Posterior cingulate gyrus (tissue), 11 donors: ENCODE data around the gene UBIAD1.
"Not testable (repeated sequence)": the region's sequence is repeated elsewhere in the genome, so short reads cannot be mapped to it uniquely, and the experiment has no call there.

Experiments used
- DNase-seq, 10 donors: peaks; one replicate each; pipeline versions ENCODE4 v3.0.0 to v3.0.0-alpha.2; 2020 to 2021; ENCODE audit warnings: mixed read lengths in 3 of 10
- intact Hi-C: fragments of 100-400 bp; cut with DNase I; formaldehyde crosslinking; loops from one replicate; pipeline ENCODE4 v1.15.1; 2023

The UBIAD1 gene

DNA sequence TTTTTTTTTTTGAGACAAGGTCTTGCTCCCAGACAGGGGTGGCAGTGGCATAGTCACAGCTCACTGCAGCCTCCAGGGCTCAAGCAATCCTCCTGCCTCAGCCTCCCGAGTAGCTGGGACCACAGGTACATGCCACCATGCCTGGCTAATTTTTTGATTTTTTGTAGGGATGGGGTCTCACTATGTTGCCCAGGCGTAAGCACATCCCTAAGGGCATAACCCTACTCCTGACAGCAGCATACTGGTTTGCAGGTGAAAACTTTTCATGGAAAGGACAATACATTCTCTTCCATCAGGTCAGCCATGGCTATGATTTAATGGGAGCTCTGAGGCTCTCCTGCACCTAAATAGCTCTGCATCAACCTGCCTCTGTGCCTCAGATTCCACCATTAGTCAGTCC, 29.4 kb downstream of the UBIAD1 start:
- intact Hi-C loops: no loop called here
- DNase-seq: no peak

DNA sequence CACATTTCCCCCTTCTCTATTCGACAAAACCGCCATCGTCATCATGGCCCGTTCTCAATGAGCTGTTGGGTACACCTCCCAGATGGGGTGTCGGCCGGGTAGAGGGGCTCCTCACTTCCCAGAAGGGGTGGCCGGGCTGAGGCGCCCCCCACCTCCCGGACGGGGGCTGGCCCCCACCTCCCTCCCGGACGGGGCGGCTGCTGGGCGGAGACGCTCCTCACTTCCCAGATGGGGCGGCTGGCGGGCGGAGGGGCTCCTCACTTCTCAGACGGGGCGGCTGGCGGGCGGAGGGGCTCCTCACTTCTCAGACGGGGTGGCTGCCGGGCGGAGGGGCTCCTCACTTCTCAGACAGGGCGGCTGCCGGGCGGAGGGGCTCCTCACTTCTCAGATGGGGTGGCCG, 32.5 kb downstream of the UBIAD1 start:
- peak in 1 of 10 donors; percentile 40 for DNase-seq
- intact Hi-C loops: not testable (repeated sequence)

DNA sequence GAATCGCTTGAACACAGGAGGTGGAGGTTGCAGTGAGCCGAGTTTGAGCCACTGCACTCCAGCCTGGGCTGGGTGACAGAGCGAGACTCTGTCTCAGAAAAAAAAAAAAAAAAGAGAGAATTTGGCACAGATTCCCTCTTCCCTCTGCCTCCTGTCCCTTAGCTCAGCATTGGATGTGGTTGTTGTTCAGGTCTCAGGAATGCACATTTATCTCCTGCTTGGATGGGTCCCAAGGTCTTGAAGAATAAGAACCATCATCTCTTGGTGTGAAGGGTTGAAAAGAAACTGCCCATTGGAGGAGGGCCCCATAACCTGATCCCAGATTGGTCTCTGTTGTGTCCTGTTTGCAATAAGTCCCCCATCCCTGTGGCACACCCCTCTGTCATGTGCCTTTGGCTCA, 34.9 kb downstream of the UBIAD1 start:
- intact Hi-C loops: no loop called here
- DNase-seq: no peak

GRCh38 chr1:11308699-11309224, 35.8 kb downstream of the UBIAD1 start:
- intact Hi-C loops: no loop called here
- peak in 1 of 10 donors; percentile 50 for DNase-seq

DNA sequence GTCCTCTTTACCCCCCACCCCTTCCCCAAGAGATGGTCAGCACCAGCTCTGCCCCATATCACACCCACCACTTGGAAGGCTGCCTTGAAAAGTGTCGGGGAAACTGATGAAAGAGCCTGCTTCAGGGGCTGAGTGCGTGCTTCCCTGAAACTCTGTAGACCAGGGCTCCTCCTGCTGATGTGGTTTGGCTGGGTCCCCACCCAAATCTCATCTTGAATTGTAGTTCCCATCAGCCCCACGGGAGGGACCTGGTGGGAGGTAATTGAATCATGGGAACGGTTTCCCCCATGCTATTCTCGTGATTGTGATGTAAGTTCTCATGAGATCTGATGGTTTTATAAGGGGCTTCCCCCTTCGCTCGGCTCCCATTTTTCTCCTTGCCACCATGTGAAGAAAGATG, 36.4 kb downstream of the UBIAD1 start:
- intact Hi-C loops: no loop called here
- no peak for DNase-seq

DNA sequence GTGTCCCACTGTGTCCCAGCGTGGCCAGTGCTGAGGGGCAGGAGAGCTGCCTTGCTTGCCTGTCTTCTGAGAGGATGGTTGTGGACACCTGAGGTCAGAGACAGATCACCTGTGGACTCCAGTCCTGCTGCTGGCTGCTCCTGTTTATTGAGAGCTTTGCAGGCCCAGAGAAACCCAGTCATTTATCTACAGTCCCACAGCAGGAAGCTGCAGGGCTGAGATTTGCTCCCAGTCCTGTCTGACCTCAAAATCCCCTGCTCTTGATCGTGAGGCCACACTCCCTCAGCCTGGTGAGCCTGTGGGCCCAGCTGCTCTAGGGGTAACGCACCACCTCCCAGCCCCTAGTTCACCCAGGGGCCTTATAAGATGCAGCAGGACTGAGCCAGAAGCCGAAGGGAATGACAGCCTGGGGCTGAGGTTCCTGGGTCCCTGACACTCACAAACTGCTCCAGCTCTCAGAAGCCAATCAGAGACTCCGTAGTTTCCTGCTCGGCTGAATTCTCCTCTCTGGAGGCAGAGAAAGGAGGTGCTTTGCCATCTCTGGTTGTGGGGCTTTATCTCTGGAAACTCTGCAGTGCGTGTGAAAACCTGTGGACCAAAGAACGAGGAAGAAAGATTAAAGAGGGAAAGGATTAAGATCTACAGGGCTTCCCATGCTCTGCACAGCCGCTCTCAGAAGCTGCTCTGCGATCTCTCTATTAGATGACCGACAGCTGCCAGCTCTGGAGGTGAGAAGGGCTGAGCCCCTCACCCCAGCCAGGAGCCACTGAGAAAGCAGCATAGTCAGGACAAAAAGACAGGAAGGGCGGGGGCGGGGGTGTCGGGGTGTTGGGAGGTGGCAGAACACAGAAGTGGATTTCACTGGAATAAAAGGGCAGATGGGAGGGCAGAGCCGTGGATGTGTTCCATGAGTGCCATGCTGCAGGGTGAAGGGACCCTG, 39.1 kb downstream of the UBIAD1 start:
- DNase-seq: peak in 1 of 10 donors; percentile 75
- intact Hi-C loops: no loop called here

DNA sequence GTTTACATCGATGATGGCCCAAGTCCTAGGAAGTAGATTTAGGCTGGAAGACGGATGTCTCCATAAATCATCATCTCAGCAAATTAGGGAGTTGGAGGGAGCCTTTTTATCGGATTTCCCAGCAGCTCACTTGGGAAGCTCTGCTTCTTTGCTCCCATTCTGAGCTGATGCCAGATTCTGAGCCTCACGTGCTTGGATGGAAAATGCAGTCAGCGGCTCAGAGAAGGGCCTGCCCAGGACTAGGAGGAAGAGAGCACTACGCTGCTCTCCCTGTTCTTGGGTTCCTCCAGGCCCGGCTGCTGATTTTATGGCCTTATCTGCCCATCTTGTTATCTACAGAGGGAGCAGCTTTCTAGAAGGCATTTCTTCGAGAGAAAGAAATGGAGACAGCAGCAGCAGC, 42.0 kb downstream of the UBIAD1 start:
- intact Hi-C loops: no loop called here
- DNase-seq: peak in 3 of 10 donors; percentile 19 to 78 (median 19)

GRCh38 chr1:11316701-11317100, 43.7 kb downstream of the UBIAD1 start:
- peak in 1 of 10 donors; percentile 72 for DNase-seq
- intact Hi-C loops: no loop called here

DNA sequence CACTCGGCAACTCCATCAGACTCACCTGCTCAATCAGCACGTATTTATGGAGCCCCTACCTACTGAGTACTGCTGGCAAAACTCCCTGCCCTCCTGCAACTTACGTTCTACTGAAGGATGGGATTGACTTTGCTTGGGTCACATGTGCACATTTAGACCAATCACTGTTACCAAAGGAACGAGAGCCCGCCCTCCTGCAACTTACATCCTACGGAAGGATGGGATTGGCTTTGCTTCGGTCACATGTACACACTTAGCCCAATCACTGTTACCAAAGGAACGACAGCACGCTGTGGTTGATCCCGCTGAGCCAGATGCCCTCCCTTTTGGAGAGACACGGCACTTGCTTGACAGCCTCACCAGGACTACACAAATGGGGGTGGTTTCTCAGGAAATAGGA, 46.0 kb downstream of the UBIAD1 start:
- intact Hi-C loops: no loop called here
- peak in 1 of 10 donors; percentile 46 for DNase-seq

DNA sequence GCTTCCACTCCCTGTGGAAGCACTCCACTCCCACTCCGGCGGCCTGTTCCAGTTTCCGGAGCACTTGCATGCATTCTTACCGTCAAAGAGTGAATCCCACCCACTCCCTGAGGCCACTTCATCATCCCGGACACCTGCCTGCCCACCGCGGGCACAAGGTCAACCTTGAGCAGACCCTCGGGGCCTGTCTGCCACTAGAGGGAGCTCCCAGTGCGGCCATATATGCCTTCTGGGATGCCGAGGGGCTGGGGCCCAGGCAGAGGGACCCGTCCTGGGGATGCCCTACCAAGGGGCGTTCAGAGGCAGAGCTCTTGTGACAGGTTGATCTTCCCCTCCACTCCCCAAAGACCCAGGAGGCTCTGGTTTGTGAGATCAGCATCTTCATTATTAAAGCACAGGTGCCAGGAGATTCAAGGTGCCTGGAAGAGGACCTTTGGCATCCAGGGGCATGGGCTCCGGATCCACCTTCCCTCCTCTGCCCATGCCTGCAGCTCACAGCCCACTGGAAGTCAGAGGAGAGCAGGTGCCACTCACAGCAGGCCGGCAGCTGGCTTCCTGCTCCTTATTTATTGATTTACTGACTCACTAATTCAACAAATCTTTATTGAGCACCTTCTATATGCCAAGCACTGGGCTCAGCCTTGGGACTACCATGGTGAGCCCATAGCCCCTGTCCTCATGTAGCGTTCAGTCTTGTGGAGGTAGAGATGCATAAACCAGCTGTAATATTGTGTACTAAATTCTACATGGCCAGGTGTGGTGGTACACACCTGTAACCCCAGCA, 47.3 kb downstream of the UBIAD1 start:
- DNase-seq: peak in 2 of 10 donors; percentile 26 to 89
- intact Hi-C loops: no loop called here

GRCh38 chr1:11321656-11322491, 48.9 kb downstream of the UBIAD1 start:
- intact Hi-C loops: no loop called here

DNA sequence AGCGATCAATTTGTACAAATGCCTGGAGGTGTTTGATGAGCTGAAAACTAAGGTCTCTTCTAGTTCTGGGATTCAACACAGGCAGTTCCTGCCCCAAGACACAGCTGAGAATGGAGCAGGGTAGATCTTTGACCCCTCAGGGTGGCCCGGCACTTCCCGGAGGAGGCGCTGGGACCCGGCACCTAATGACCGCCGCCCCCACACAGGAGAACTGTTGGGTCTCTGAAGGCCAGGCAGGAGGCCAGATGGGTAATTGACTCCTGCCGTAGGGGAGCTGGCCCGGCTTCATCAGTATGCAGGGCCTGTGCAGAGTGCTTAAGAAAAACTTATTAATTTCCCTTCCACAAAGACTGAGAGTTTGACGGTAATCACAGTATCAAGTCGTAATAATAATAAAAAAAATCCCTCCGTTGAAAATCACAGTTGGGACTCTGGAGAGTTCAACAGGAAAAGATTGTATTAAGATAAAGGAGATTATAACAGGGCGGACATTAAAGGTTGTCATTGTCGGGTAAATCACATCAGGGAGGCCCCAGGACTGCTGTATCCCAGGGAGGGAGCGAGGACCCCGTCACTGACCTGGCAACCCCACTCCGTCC, 51.7 kb downstream of the UBIAD1 start:
- intact Hi-C loops: no loop called here
- peak in 3 of 10 donors; percentile 26 to 77 (median 53) for DNase-seq

More at GRCh38 chr1:11321656-11322491, 48.9 kb downstream of the UBIAD1 start:
- DNase-seq: peak in 1 of 10 donors; percentile 79

- DNase-seq: no peak
- intact Hi-C loops: no loop called here
Measured at GRCh38 chr1:11326070-11326469, 53.1 kb downstream of the UBIAD1 start.

GRCh38 chr1:11328444-11328843, 55.4 kb downstream of the UBIAD1 start:
- DNase-seq: peak in 1 of 10 donors; percentile 47
- intact Hi-C loops: no loop called here

DNA sequence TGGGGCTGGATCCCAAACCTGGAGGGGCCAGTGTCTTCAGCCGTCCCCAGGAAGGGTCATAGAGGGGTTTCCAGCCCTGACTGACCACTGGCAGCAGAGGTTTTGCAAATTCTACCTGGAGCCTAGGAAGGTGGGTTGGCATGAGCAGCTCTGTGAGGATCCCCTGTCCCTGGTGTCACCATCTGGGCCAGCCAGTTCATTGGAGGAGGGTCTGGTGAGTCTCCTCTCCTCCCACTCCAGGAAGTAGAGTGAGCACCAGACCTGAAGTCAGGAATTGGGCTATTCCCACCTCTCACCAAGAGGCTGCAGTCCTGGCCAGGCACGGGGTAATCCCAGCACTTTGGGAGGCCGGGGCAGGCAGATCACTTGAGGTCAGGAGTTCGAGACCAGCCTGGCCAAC, 57.4 kb downstream of the UBIAD1 start:
- intact Hi-C loops: loop anchor here (10.0 kb wide), 1 partner anchor 124 kb away; no protein-coding TSS in a partner anchor
- DNase-seq: no peak

DNA sequence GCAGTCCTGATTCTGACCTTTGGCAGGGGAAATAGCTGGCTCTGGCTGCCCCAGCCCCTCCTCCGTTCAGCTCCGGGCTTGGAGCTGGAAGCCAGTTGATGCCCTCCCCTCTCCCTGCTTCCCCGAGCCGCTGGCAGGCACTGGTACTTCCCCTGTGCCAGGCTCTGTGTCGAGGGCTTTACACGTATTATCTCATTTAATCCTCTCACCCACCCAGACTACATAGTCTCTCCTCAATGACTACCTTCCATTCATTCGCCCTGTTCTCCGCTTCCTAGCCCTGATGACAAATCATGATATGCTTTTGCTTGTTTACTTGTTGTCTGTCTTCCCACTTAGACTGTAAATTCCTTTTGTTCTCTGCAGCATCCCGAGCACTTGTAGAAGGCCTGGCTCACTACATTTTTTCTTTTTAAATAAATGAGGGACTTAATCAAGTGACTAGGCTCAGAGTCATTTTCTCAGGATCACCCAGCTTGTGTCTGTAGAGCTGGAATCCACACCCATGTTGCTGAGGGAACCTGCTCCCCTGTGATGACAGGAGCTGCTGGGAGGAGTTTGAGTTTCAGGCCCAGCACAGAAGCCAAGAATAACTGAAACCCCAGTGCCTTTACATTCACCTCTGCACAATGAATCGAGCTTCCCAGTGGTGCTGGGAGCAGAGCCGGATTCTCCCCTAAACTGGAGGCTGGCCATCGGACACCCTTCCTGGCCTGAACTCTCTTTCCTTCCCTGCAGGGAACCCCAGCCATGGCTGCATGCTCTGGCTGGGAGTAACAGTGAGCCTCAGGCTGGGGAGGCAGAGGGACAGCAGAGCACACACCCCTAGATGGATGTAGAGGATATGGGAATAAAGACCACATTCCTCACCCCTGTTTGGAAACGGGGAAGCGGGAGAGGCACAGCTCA, 58.3 kb downstream of the UBIAD1 start:
- intact Hi-C loops: loop anchor here (10.0 kb wide), 1 partner anchor 124 kb away; no protein-coding TSS in a partner anchor
- DNase-seq: no peak

- intact Hi-C loops: loop anchor here (10.0 kb wide), 1 partner anchor 123 kb away; no protein-coding TSS in a partner anchor
Measured at GRCh38 chr1:11331945-11332546, 59.0 kb downstream of the UBIAD1 start.

GRCh38 chr1:11333631-11334030, 60.6 kb downstream of the UBIAD1 start:
- intact Hi-C loops: loop anchor here (10.0 kb wide), 1 partner anchor 121 kb away; no protein-coding TSS in a partner anchor
- no peak for DNase-seq

More at GRCh38 chr1:11331945-11332546, 59.0 kb downstream of the UBIAD1 start:
- peak in 1 of 10 donors; percentile 59 for DNase-seq
